Tibial nerve (tissue), 4 donors: Measurements from ENCODE around the gene CYSLTR2.

Source experiments
- CTCF ChIP-seq, 5 experiments: fragments of 200-600 bp in 3 of 5; fragments of 450-650 bp in 2 of 5; sonication (generic) in 3 of 5; IDR thresholded peaks; one replicate each; pipeline ENCODE4 v1.5.1; 2016 to 2019; ENCODE audit warnings: antibody characterized with exemption in 5 of 5, mild to moderate bottlenecking in 3 of 5, moderate library complexity in 2 of 5
- EP300 ChIP-seq, 2 donors: sonication (generic); formaldehyde crosslinking; IDR thresholded peaks; one replicate each; pipeline ENCODE4 v1.6.1; 2017; ENCODE audit warnings: antibody characterized with exemption in 2 of 2, mild to moderate bottlenecking in 1 of 2

GRCh38 chr13:48662226-48662625, 8.5 kb downstream of the CYSLTR2 start:
- TF ChIP-seq EP300 (IDR thresholded peaks at IDR 0.05), result no peak
- TF ChIP-seq CTCF (IDR thresholded peaks at IDR 0.05), result no peak
